ENCODE data around the gene PSAPL1.

PSAPL1 gene

DNA sequence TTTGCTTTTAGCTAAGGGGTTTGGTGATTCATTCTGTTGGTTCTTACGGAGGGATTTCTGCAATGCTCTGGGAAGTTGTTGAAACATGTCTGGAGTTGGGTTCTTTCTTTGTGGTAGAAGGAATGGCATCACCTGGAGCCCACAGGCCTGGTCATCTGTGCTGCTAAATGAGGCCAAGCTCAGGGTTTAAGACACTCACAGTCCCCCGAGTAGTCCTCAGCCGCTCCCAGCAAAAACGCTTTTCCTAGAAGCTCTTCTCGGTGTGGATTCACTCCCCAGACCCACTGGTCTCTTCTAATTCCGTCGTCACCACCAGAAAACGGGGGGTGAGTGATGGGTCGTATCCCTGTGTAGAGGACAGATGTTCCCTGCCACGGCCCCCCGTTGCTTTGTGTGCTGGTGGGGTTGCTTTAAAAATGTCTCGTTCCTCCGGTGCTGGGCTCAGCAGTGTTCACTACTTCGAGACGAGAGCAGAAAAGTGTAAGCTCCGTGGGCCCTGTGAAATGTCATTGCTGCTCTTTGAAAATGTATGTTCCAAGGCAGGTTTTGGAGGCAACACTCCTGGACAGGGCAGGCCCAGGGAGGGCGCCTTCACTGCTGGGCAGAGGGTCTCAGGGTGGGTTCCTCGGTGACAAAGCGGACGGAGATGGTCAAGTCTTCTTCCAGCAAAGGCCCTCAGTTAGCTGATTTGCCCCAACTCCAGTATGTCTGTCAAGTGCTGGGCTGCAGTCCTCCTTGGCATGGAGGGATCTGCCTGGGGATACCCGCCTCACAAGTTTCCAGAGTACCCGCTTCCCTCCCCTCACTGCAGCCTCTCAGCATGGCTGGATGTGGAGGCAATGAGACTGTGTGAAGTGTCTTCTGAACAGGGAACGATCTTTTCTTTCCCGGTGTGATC, 37.3 kb downstream of the PSAPL1 start:
- no peak for DNase-seq (ENCODE audit: insufficient read length, low spot score)
- no peak for FAIRE-seq
- no peak for TF ChIP-seq POLR2A (IDR thresholded peaks at IDR 0.05; ENCODE audit: low read depth, low read length)

DNA sequence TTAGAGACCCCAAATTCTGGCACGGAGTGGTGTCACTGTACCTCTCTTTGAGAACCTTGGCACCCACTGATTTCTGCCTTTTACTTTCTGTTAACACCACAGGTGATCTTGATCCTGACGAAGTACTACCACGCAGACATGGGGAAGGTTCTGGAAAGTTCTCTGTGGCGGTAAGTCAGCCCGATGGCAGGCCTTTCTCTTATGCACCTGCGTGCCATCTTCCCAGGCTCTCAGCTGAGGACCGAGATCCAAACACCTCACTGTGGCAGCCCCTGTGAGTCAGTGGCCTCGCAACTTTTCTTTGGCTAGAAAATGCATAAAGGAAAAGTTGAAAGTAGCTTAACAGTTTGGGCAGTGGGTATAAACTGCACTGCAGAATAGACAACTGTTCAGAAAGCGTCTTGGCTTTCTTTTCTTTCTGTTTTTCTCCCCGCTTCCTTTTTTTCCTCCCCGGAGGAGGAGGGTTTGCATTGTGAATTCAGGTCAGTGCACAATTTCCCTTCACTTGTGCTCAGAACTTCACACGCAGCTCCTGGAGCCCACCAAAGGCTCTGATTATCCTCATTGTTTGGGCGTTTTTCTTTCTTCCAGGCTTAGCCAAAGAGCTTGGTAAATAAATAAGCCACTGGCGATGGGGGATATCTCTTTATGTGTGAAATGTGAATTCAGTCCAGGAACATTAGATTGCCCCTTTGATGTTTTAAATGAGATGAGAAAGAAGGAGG, 38.4 kb downstream of the PSAPL1 start:
- FAIRE-seq, result no peak
- DNase-seq (ENCODE audit: insufficient read length, low spot score), result no peak
- no peak for TF ChIP-seq POLR2A (IDR thresholded peaks at IDR 0.05; ENCODE audit: low read depth, low read length)

DNA sequence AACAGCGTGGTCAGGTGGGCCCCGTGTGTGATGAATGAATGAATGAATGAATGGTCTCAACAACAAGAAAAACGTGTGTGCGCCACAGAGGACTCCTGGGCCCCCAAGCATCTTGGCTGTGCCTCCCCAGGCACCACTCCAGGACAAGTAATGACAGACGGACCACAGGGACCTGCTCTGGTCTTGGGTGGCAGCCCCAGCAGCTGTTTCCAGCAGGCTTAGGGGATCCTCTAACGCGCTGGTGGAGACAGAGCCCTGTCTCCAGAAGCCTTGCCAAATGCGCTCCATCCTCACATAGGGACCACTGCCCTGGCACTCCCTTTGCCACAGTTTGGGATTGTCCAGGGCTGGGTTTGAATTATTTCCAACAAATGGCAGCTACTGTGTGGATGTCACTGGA, 39.1 kb downstream of the PSAPL1 start:
- DNase-seq (ENCODE audit: insufficient read length, low spot score) (no peak), FAIRE-seq (no peak)
- TF ChIP-seq POLR2A (IDR thresholded peaks at IDR 0.05; ENCODE audit: low read depth, low read length), result no peak

DNA sequence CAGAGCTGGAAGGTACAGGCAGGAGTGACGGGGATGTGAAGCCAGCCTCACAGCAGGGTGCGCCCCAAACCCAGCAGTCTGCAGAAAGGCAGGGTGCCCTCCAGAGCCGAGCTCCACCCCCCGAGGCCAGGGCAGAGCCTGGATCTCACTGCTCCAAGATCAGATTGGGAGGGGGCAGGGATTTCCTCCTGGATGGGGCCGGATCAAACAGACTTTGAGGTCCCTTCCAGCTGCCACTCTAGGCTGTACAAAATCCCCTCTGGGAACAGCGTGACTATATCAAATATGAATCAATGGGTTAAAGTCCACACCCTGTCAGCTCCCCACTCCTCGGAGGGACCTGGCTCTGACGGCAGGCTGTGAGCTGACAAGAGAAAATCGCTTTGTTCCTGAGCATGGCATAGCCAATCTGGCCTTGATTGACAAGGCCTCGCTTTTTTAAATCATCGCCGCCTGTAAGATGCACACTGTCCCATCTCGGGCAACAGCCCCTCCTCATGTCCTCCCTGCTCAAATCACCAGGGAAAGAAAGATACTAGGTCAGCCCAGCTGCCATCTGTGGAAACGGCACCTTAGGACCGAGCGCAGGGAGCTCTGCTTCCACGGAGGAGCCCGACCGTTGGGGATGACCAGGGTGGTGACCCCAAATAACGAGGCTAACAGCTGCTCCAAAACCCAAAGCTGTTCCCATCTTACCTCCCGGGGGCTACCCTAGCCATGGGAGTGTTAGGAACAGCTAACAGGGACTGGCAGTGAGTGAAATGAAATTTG, 39.9 kb downstream of the PSAPL1 start:
- FAIRE-seq (no peak), DNase-seq (ENCODE audit: insufficient read length, low spot score) (no peak)
- TF ChIP-seq POLR2A (IDR thresholded peaks at IDR 0.05; ENCODE audit: low read depth, low read length), result no peak

DNA sequence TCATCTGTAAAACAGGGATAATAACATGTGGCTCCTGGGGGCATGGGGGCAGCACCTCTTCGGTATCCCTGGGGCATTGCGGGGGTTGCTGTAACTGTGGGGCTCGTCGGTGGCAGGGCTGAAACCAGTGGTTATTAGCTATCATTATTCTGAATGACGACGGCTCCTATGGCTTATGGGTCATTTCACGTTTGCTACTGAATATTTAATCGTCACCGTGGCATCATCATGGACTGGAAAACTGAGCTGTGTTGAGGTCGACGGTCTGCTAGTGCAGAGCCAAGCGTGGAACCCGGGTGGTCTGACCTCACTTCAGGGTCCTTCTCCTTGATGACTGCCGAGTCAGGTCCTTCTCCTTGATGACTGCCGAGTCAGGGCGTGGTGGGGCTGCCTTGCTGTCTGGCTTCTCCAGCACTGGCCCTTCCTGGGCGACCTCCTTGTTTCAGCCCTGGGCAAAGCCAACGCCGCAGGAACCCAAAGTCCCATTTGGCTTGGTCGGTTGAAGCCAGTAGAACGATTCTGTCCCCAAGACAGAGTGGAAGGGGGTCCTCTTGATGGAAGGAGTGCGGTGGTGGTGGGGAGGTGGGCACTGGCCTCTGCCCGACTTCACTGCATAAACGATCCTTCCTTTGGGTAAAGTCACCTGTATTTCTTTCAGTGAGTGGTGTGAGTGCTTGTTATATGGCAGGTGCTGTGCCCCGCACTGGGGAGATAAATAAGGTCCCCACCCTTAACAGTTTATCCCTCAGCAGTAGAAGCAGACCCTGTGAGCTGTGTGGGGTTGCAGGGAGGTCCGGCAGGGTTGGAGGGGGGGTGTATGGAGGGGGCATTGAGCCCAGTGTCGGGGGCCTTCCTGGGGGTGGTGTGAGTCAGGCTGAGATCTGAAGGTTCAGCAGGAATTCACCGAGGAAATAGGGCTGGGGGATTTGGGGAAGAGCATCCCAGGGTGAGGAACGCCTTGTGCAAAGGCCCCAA, 40.8 kb downstream of the PSAPL1 start:
- no peak for TF ChIP-seq POLR2A (IDR thresholded peaks at IDR 0.05; ENCODE audit: low read depth, low read length)
- FAIRE-seq, result no peak
- no peak for DNase-seq (ENCODE audit: insufficient read length, low spot score)

DNA sequence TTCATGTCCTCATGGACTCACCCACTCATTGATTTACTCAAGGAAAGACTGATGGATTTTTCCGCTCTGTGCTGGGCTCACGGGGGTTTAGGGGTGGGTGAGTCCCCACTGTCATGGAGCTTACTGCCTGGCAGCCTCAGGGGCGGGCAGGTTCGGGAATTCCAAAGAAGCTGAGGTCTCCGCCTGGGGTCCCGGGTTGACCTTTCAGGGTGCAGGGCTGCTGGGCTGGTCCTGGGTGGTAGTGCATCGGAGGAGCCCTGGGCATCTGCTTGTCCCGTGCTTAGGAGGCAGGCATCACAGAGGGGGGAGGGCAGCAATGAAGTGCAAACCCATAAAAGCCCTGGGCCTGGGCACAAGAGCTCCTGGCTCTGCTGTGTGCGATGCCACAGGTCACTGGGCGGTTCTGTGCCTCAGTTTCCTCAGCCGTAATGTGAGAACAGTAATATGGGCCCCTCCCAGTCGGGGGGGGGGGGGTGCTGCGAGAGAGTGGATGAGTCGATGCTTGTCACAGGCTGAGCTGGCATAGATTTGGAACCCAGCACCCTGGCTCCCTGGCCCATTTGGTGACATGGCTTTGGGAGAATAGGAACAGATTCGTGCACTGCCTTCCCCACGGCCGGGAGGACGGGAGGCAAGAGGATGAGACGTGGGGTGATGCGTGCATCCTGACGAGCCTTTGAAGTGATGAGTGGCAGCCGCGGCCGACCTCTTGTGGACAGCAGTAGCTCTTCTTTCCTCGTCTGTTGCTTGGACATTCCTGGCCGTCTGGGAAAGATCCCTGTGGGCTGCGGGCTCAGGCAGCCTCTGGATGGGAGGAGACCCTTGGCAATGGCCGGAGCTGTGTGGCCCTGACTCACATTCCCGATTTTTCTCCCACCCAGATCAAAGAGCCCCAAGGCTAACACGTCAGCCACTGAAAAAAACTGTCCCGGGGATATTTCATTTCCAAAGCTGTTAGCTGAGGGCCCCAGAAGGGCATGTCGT, 42.0 kb downstream of the PSAPL1 start:
- DNase-seq (ENCODE audit: insufficient read length, low spot score) (no peak), FAIRE-seq (no peak)
- TF ChIP-seq POLR2A (IDR thresholded peaks at IDR 0.05; ENCODE audit: low read depth, low read length), result no peak

DNA sequence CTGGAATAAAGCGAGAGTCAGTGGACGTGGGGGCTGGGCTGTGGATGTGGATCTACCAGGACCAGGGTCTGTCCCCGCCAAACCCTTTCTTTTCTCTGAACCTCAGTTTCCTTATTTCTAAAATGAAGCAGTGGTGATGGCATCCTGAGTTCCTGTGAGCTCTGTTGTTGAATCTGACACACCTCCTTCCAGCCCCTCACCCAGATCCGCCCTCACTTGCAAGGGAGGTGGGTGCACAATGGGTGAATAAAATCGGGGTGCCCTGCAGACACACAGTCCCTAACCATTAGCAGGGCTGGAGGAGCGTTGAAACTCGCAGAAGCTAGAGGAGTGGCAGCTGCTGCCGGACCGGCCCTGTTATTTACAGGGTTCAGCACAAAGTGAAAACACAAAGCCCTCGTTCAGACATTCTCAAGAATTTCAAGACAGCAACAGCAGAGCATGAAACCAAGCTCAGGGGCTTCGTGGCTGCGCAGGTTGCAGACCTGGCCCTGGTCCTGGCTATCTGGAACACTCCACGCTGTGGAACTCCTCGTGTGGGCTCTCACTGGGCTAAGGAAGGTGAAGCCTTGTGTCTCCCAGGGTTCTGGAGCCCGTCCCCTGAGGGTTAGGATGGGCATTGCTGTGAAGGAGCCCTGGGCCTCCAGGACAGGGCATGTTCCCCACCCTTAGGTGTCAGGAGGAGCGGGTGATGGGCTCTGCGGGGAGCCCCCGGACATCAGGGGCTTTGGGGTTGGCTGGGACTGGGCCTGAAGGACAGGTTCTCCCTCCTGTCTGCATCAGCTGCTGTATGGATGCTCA, 42.9 kb downstream of the PSAPL1 start:
- FAIRE-seq, result no peak
- TF ChIP-seq POLR2A (IDR thresholded peaks at IDR 0.05; ENCODE audit: low read depth, low read length), result no peak
- DNase-seq (ENCODE audit: insufficient read length, low spot score), result no peak

DNA sequence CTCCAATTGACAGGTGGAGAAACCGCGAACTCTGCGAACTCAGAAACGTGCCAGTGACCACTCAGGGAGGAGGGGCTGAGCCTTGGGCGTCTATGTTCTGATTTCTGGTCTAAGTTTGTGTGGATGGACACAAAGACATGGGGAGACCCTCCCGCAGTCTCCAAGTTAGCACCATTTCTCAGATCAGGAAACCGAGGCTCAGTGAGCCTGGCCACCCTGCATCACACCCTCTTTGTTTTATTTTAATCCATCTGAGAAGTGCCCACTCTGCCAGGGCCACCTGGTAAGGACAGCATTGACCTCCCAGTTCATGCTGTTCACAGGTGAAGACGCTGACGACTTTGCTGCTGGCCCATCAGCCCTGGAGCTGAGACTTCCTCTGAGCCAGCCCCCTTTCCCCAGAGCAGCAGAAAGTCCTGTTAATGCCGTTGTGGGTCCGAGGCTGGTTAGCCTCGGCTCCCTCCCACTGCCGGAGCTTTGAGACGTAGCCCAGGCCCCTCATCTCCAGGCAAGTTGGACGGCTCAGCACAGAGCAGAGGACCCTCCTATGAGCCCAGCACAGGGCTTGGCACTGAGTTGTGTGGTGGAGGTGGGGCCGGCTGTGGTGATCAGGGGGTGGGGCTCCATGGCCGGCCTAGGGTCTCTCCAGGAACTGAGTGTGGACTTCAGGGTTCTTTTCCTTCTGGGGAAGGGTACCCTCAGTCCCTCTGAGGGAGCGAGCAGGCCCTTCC, 43.7 kb downstream of the PSAPL1 start:
- no peak for DNase-seq (ENCODE audit: insufficient read length, low spot score)
- TF ChIP-seq POLR2A (IDR thresholded peaks at IDR 0.05; ENCODE audit: low read depth, low read length), result no peak
- FAIRE-seq, result no peak

DNA sequence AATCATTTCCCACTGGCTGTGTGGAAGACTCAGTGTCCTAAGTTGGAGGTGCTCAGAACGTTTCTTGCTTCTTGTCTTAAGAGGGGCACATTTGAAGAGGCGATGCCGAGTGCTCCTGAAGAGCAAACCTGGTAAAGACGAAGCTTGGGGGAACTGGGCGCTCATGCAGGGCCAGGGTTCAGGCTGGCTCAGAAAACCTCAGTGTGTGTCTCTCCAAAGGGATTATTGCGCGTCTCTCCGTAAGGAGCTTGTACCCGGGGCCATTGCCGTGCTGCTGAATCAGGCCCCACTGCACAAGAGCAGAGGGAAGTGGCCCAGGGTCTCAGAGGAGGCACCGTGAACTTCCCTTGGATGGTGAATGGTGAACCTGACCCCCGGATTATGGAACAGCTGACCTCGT, 44.4 kb downstream of the PSAPL1 start:
- no peak for TF ChIP-seq POLR2A (IDR thresholded peaks at IDR 0.05; ENCODE audit: low read depth, low read length)
- DNase-seq (ENCODE audit: insufficient read length, low spot score) (no peak), FAIRE-seq (no peak)

DNA sequence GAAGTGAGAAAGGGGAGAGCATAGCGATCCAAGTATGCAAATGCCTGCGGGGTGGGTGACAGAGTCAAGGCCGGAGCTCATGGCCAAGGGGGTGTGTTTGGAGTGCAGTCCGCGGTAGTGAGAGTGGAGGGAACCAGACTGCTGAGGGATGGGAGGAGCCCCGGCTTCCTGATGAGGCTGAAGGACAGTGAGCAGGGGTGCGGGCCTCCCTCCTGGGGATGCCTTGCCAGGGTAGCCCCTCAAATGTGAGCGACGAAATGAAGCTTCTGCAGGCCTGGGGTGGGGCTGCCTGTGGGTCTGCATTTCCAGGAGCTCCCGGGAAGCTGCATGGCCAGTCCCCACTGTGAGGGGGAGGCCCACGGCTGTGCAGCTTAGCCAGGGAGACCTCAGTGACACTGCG, 45.0 kb downstream of the PSAPL1 start:
- no peak for TF ChIP-seq POLR2A (IDR thresholded peaks at IDR 0.05; ENCODE audit: low read depth, low read length)
- no peak for DNase-seq (ENCODE audit: insufficient read length, low spot score)

More for the DNA sequence above, 45.0 kb downstream of the PSAPL1 start:
- no peak for FAIRE-seq

Data from H54 (cell line).